HCT116 (cell line): ENCODE results near the gene XPNPEP2. TPM values are rescaled to one million over a fixed set of nuclear protein-coding genes. Genes with fewer than 3 reads are reported as not detected.

ENCODE experiments used
- ATAC-seq: fragments of 200-7000 bp; cut with Tn5 transposase; 2 replicates; pipeline ENCODE4 v1.9.1; 2020; ENCODE audit warnings: mild to moderate bottlenecking, moderate library complexity
- BruUV-seq: library from RNA; stranded (reverse); fragments of 400-500 nt; replicated peaks from 2 replicates; lab custom pipeline; 2021; lab: Mats Ljungman, UMichigan
- CTCF ChIA-PET: fragments of 300-600 bp; sonication (Branson Sonifier 250); formaldehyde crosslinking; loops from one replicate; lab custom pipeline; 2021; ENCODE audit warnings: antibody characterized with exemption; lab: Charles Lee
- POLR2A ChIA-PET: fragments of 300-600, 350-600 bp; sonication (Branson Sonifier 250); formaldehyde crosslinking; loops from one replicate; lab custom pipeline; 2021; ENCODE audit warnings: antibody characterized with exemption; lab: Charles Lee
- RAD21 ChIA-PET, 2 experiments: fragments of 300-600 bp; sonication (Branson Sonifier 250); formaldehyde crosslinking; loops; one replicate each; lab custom pipeline; 2023; ENCODE audit warnings: low total read pairs in 2 of 2; ENCODE audit not compliant: uncharacterized antibody in 2 of 2, unreplicated experiment in 2 of 2, low non-redundant PET in 1 of 2; lab: Charles Lee
- DNase-seq: peaks from one replicate; pipeline ENCODE4 v3.0.0-alpha.2; 2010; ENCODE audit warnings: low read depth, low spot score
- H2AFZ ChIP-seq: fragments of 200-600 bp; shearing (Covaris generic), sonication (generic); 2 replicates; pipeline ENCODE4 v1.6.1; 2017; ENCODE audit warnings: low read depth, mixed run types, mixed read lengths, antibody characterized with exemption, low read length; ENCODE audit not compliant: poor library complexity, severe bottlenecking
- H3K27ac ChIP-seq: 2 replicates; pipeline ENCODE4 v1.5.1; 2012; ENCODE audit warnings: low read depth, low read length
- H3K27me3 ChIP-seq: fragments of 200-600 bp; sonication (generic); 2 replicates; pipeline ENCODE4 v1.6.1; 2016; ENCODE audit warnings: mixed run types, low read length, mixed read lengths; ENCODE audit not compliant: insufficient read depth
- H3K36me3 ChIP-seq, 2 experiments: fragments of 200-500 bp in 1 of 2; fragments of 200-600 bp in 1 of 2; sonication (Bioruptor generic) in 1 of 2; sonication (generic) in 1 of 2; 2 replicates each; pipeline versions ENCODE4 v1.5.1 to v1.6.1; 2014 to 2016; ENCODE audit warnings: low read length in 2 of 2, inconsistent platforms in 1 of 2, mixed read lengths in 1 of 2, mixed run types in 1 of 2; ENCODE audit not compliant: insufficient read depth in 2 of 2, control insufficient read depth in 1 of 2
- H3K4me1 ChIP-seq, 2 experiments: fragments of 200-600 bp in 1 of 2; sonication (generic) in 1 of 2; 2 replicates each; pipeline versions ENCODE4 v1.5.1 to v1.6.1; 2012 to 2017; ENCODE audit warnings: low read length in 2 of 2, inconsistent platforms in 1 of 2, mild to moderate bottlenecking in 1 of 2, mixed read lengths in 1 of 2, mixed run types in 1 of 2, moderate library complexity in 1 of 2; ENCODE audit not compliant: insufficient read depth in 2 of 2, control insufficient read depth in 1 of 2
- H3K4me2 ChIP-seq: fragments of 200-600 bp; sonication (generic); 2 replicates; pipeline ENCODE4 v1.6.1; 2017; ENCODE audit warnings: mixed run types, low read length, mixed read lengths
- H3K4me3 ChIP-seq, 2 experiments: fragments of 200-600 bp in 1 of 2; sonication (generic) in 1 of 2; replicated peaks in 1 of 2; 2 replicates each; pipeline ENCODE4 v1.5.1; 2011 to 2016; ENCODE audit warnings: low read length in 2 of 2, control low read depth in 1 of 2, low read depth in 1 of 2, mild to moderate bottlenecking in 1 of 2, mixed read lengths in 1 of 2, mixed run types in 1 of 2
- H3K79me2 ChIP-seq: fragments of 200-600 bp; sonication (generic); 2 replicates; pipeline ENCODE4 v1.6.1; 2017; ENCODE audit warnings: mild to moderate bottlenecking, mixed run types, low read length, moderate library complexity, mixed read lengths; ENCODE audit not compliant: insufficient read depth
- H3K9ac ChIP-seq: fragments of 200-600 bp; sonication (generic); 2 replicates; pipeline ENCODE4 v1.6.1; 2016; ENCODE audit warnings: low read length, mixed read lengths
- H3K9me2 ChIP-seq: fragments of 200-600 bp; sonication (generic), shearing (Covaris generic); 2 replicates; pipeline ENCODE4 v1.6.1; 2017; ENCODE audit warnings: mixed run types, mild to moderate bottlenecking, moderate library complexity; ENCODE audit not compliant: insufficient read depth
- H3K9me3 ChIP-seq, 2 experiments: fragments of 200-500 bp in 1 of 2; fragments of 200-600 bp in 1 of 2; sonication (Bioruptor generic) in 1 of 2; sonication (generic) in 1 of 2; 2 replicates each; pipeline ENCODE4 v1.6.1; 2014 to 2017; ENCODE audit warnings: low read length in 2 of 2, mixed read lengths in 2 of 2, inconsistent platforms in 1 of 2, low read depth in 1 of 2, mild to moderate bottlenecking in 1 of 2, mixed run types in 1 of 2, moderate library complexity in 1 of 2; ENCODE audit not compliant: control insufficient read depth in 1 of 2, insufficient read depth in 1 of 2
- H4K20me1 ChIP-seq: fragments of 200-600 bp; sonication (generic), shearing (Covaris generic); 2 replicates; pipeline ENCODE4 v1.6.1; 2017; ENCODE audit warnings: mixed run types, mild to moderate bottlenecking, moderate library complexity; ENCODE audit not compliant: insufficient read depth
- CBX3 ChIP-seq: IDR thresholded peaks from 2 replicates; pipeline ENCODE4 v1.6.1; 2012; ENCODE audit warnings: low read depth
- CEBPB ChIP-seq: IDR thresholded peaks from 2 replicates; pipeline ENCODE4 v1.6.1; 2012; ENCODE audit warnings: low read depth
- EGR1 ChIP-seq: IDR thresholded peaks from 2 replicates; pipeline ENCODE4 v1.6.1; 2012; ENCODE audit warnings: low read depth
- ELF1 ChIP-seq: IDR thresholded peaks from 2 replicates; pipeline ENCODE4 v1.6.1; 2012; ENCODE audit warnings: low read depth, borderline replicate concordance
- EZH2 ChIP-seq: fragments of 200-600 bp; sonication (generic); IDR thresholded peaks from 2 replicates; pipeline ENCODE4 v1.6.1; 2017; ENCODE audit warnings: antibody characterized with exemption, mixed run types
- FOSL1 ChIP-seq: IDR thresholded peaks from 2 replicates; pipeline ENCODE4 v1.6.1; 2012; ENCODE audit warnings: low read depth
- SIN3A ChIP-seq: IDR thresholded peaks from 2 replicates; pipeline ENCODE4 v1.6.1; 2012; ENCODE audit warnings: low read depth
- SP1 ChIP-seq: IDR thresholded peaks from 2 replicates; pipeline ENCODE4 v1.6.1; 2012; ENCODE audit warnings: low read depth
- SRF ChIP-seq: IDR thresholded peaks from 2 replicates; pipeline ENCODE4 v1.6.1; 2012; ENCODE audit warnings: low read depth
- YY1 ChIP-seq: IDR thresholded peaks from 2 replicates; pipeline ENCODE4 v1.6.1; 2011; ENCODE audit warnings: low read length, low read depth, moderate library complexity, mild to moderate bottlenecking; ENCODE audit not compliant: insufficient replicate concordance; ENCODE audit errors: extremely low read depth
- ZFX ChIP-seq: fragments of 450-650 bp; IDR thresholded peaks from 2 replicates; pipeline ENCODE4 v1.6.1; 2017
- ZNF274 ChIP-seq: fragments of 200-500 bp; sonication (Bioruptor generic); IDR thresholded peaks from 2 replicates; pipeline ENCODE4 v1.6.1; 2014; ENCODE audit warnings: mild to moderate bottlenecking, low read depth, low read length, inconsistent platforms
- intact Hi-C: fragments of 100-400 bp; cut with micrococcal nuclease; formaldehyde crosslinking; loops from 2 replicates; pipeline ENCODE4 v1.10.0; 2022
- total RNA-seq: library from RNA; stranded (reverse); gene quantifications from one replicate; pipeline ENCODE4 v1.2.1, GENCODE V29; 2021; ENCODE audit not compliant: unreplicated experiment
- TF ChIP-seq, protein P1 (sequence below): IDR thresholded peaks from 2 replicates; pipeline ENCODE4 v1.6.1; 2012
- TF ChIP-seq, protein P2 (sequence below): IDR thresholded peaks from 2 replicates; pipeline ENCODE4 v1.6.1; 2012
- TF ChIP-seq, protein P3 (sequence below): IDR thresholded peaks from 2 replicates; pipeline ENCODE4 v1.6.1; 2011; ENCODE audit warnings: mild to moderate bottlenecking, low read length, moderate library complexity; ENCODE audit not compliant: insufficient replicate concordance; ENCODE audit errors: extremely low read depth

XPNPEP2 gene
- total RNA-seq, 1 experiment from 2014 or later, result not detected

DNA sequence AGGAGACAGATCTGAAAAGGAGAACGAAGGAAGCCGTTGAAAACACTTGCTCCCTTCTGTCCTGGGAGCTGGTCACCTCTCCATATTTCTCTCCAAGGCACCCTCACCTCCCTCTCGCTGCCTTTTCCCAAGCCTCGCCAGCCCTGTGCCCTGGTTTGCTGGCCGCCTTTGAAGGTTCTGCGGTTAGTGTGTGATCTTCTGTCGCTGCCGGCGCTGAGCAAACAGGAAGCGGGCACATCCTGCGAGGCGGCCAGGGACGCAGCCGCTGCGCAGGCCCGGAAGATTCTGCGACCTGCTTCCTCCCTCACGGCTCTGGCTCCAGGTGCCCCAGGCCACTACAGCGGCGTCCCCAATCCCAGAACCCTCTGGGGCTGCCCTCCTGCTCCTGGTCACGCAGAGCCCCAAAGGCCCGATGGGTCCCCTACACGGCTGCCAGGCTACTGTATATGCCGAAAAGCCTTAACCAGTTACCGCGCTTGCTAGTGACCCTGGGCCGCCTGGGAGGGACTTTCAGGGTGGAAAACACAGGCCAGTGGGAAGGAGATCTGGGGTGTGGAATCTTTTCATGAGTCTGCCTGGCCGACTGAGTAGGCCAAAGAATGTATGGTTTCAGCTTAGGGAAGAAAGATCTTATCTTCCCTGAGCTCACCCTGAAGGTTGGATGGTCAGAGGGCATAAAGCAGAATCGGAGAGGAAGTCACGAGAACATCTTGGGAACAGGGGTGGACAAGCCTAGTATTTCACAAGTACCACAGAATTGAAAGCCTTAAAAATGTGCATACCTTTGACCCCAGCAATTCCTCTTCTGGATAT is 38.6 kb downstream of the XPNPEP2 start:
- TF ChIP-seq ZNF274, result no peak
- TF ChIP-seq ZFX, result no peak
- TF ChIP-seq, protein P1, sequence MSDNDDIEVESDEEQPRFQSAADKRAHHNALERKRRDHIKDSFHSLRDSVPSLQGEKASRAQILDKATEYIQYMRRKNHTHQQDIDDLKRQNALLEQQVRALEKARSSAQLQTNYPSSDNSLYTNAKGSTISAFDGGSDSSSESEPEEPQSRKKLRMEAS, result no peak
- TF ChIP-seq SRF, result no peak
- no peak for TF ChIP-seq FOSL1
- no peak for TF ChIP-seq CBX3
- TF ChIP-seq, protein P2, sequence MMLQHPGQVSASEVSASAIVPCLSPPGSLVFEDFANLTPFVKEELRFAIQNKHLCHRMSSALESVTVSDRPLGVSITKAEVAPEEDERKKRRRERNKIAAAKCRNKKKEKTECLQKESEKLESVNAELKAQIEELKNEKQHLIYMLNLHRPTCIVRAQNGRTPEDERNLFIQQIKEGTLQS, result no peak
- TF ChIP-seq EZH2, result no peak
- TF ChIP-seq SIN3A, result no peak
- TF ChIP-seq, protein P3, sequence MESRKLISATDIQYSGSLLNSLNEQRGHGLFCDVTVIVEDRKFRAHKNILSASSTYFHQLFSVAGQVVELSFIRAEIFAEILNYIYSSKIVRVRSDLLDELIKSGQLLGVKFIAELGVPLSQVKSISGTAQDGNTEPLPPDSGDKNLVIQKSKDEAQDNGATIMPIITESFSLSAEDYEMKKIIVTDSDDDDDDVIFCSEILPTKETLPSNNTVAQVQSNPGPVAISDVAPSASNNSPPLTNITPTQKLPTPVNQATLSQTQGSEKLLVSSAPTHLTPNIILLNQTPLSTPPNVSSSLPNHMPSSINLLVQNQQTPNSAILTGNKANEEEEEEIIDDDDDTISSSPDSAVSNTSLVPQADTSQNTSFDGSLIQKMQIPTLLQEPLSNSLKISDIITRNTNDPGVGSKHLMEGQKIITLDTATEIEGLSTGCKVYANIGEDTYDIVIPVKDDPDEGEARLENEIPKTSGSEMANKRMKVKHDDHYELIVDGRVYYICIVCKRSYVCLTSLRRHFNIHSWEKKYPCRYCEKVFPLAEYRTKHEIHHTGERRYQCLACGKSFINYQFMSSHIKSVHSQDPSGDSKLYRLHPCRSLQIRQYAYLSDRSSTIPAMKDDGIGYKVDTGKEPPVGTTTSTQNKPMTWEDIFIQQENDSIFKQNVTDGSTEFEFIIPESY, result no peak
- TF ChIP-seq YY1, result no peak
- no peak for TF ChIP-seq CEBPB
- no peak for TF ChIP-seq SP1
- TF ChIP-seq ELF1, result no peak
- no peak for TF ChIP-seq EGR1
- ChIA-PET CTCF (no interaction called here), POLR2A (no interaction called here), RAD21 (no interaction called here)
- Histone ChIP-seq H3K27ac (no peak overlapping the region), H3K9me2 (no peaks in the 10 kb centered on the region), H3K9ac (no peak overlapping the region), H3K79me2 (no peaks in the 10 kb centered on the region), H3K36me3 (no peaks in the 10 kb centered on the region), H3K4me1 (no peaks in the 10 kb centered on the region), H3K9me3 (no peaks in the 10 kb centered on the region), H2AFZ (no peak overlapping the region), H3K4me3 (no peak overlapping the region), H3K4me2 (no peak overlapping the region), H4K20me1 (no peaks in the 10 kb centered on the region), H3K27me3 (no peaks in the 10 kb centered on the region)
- ATAC-seq (no peak), DNase-seq (no peak)
- intact Hi-C loops, result no loop called here
- no TSS peak for BruUV-seq
